ENCODE results near the gene C2orf68. TPM values are rescaled to one million over a fixed set of nuclear protein-coding genes. Genes with fewer than 3 reads are reported as not detected.

C2orf68 gene
- total and polyA plus RNA-seq, 5 donors from 2014 or later = 17.4 to 43.9 (median 18.8) TPM

GRCh38 chr2:85602476-85603234 lies 9.2 kb downstream of the C2orf68 start, which contains the start of gene TMEM150A:
Gene TMEM150A (minus strand): TSS chr2:85602698. CDS start chr2:85601948, 750 bp downstream.
- H3K9me3 Mint-ChIP-seq = no peaks in the 10 kb centered on the region
- H3K27me3 Mint-ChIP-seq = no peaks in the 10 kb centered on the region
- H3K9me3 ChIP-seq (ENCODE audit: control insufficient read depth in 2 of 2, low read length in 2 of 2) = no peaks in the 10 kb centered on the region
- ATAC-seq (ENCODE audit: low read depth in 2 of 2) = peak; percentile 97 to 98
- peak within 1 kb of the TSS; percentile 51 for H3K27ac ChIP-seq (ENCODE audit: insufficient read depth, low read length, poor library complexity, severe bottlenecking)
- peak; percentile 80 to 90 (median 84) for DNase-seq
- peaks cover 17% of the 10 kb centered on the region for H3K36me3 ChIP-seq (ENCODE audit: control insufficient read depth, insufficient read depth, low read length)
- H3K27ac Mint-ChIP-seq = peak within 1 kb of the TSS; percentile 85 to 94 (median 94)
- H3K27me3 ChIP-seq (ENCODE audit: control insufficient read depth, insufficient read depth, low read length) = no peaks in the 10 kb centered on the region
- peaks cover 5 to 61% (median 24%) of the 10 kb centered on the region in 4 donors for H3K4me1 Mint-ChIP-seq
- H3K4me3 Mint-ChIP-seq = peak within 1 kb of the TSS; percentile 91 to 96 (median 94)
- peaks cover 5% of the 10 kb centered on the region for H3K36me3 Mint-ChIP-seq
- peaks cover 30% of the 10 kb centered on the region for H3K4me1 ChIP-seq (ENCODE audit: control insufficient read depth, insufficient read depth, low read length, poor library complexity, severe bottlenecking)
- peak within 1 kb of the TSS; percentile 86 for H3K4me3 ChIP-seq (ENCODE audit: low read depth, low read length)

GRCh38 chr2:85601771-85602475 lies 9.9 kb downstream of the C2orf68 start:
- peak; percentile 1 for ATAC-seq (ENCODE audit: low read depth in 2 of 2)
- H3K27me3 ChIP-seq (ENCODE audit: control insufficient read depth, insufficient read depth, low read length) = no peaks in the 10 kb centered on the region
- H3K36me3 ChIP-seq (ENCODE audit: control insufficient read depth, insufficient read depth, low read length) = peaks cover 19% of the 10 kb centered on the region
- no peak overlapping the region for H3K4me3 ChIP-seq (ENCODE audit: low read depth, low read length)
- Mint-ChIP-seq H3K27ac (peak overlapping the region in 2 of 3 donors; percentile 82 to 85), H3K36me3 (peaks cover 3% of the 10 kb centered on the region), H3K27me3 (no peaks in the 10 kb centered on the region), H3K4me3 (peak overlapping the region; percentile 86 to 96 (median 93)), H3K4me1 (peaks cover 5 to 62% (median 25%) of the 10 kb centered on the region in 4 donors), H3K9me3 (no peaks in the 10 kb centered on the region)
- DNase-seq = peak in 1 of 3 donors; percentile 8
- peak overlapping the region; percentile 51 for H3K27ac ChIP-seq (ENCODE audit: insufficient read depth, low read length, poor library complexity, severe bottlenecking)
- H3K4me1 ChIP-seq (ENCODE audit: control insufficient read depth, insufficient read depth, low read length, poor library complexity, severe bottlenecking) = peaks cover 35% of the 10 kb centered on the region
- H3K9me3 ChIP-seq (ENCODE audit: control insufficient read depth in 2 of 2, low read length in 2 of 2) = no peaks in the 10 kb centered on the region

- Histone ChIP-seq H3K36me3 (ENCODE audit: control insufficient read depth, insufficient read depth, low read length) (peaks cover 18% of the 10 kb centered on the region), H3K27me3 (ENCODE audit: control insufficient read depth, insufficient read depth, low read length) (no peaks in the 10 kb centered on the region), H3K9me3 (ENCODE audit: control insufficient read depth in 2 of 2, low read length in 2 of 2) (no peaks in the 10 kb centered on the region), H3K4me1 (ENCODE audit: control insufficient read depth, insufficient read depth, low read length, poor library complexity, severe bottlenecking) (peaks cover 42% of the 10 kb centered on the region), H3K4me3 (ENCODE audit: low read depth, low read length) (no peak overlapping the region), H3K27ac (ENCODE audit: insufficient read depth, low read length, poor library complexity, severe bottlenecking) (peak overlapping the region; percentile 1)
- Mint-ChIP-seq H3K9me3 (no peaks in the 10 kb centered on the region), H3K4me1 (peaks cover 5 to 62% (median 29%) of the 10 kb centered on the region in 4 donors), H3K27ac (peak overlapping the region in 2 of 3 donors; percentile 82 to 85), H3K36me3 (peaks cover 3% of the 10 kb centered on the region), H3K27me3 (no peaks in the 10 kb centered on the region), H3K4me3 (peak overlapping the region; percentile 86 to 96 (median 93))
- DNase-seq = no peak
- ATAC-seq (ENCODE audit: low read depth in 2 of 2) = no peak
These were observed 10.7 kb downstream of the C2orf68 start for GRCh38 chr2:85600951-85601770.

GRCh38 chr2:85600235-85600575 lies 11.7 kb downstream of the C2orf68 start:
- no peaks in the 10 kb centered on the region for H3K9me3 ChIP-seq (ENCODE audit: control insufficient read depth in 2 of 2, low read length in 2 of 2)
- Mint-ChIP-seq H3K27me3 (no peaks in the 10 kb centered on the region), H3K27ac (peak overlapping the region in 1 of 3 donors; percentile 26), H3K9me3 (no peaks in the 10 kb centered on the region), H3K4me1 (peaks cover 5 to 62% (median 27%) of the 10 kb centered on the region in 4 donors), H3K4me3 (peak overlapping the region; percentile 61 to 96 (median 88)), H3K36me3 (peaks cover 4% of the 10 kb centered on the region)
- H3K27me3 ChIP-seq (ENCODE audit: control insufficient read depth, insufficient read depth, low read length) = no peaks in the 10 kb centered on the region
- DNase-seq (no peak), ATAC-seq (ENCODE audit: low read depth in 2 of 2) (no peak)
- H3K4me3 ChIP-seq (ENCODE audit: low read depth, low read length) = no peak overlapping the region
- peaks cover 17% of the 10 kb centered on the region for H3K36me3 ChIP-seq (ENCODE audit: control insufficient read depth, insufficient read depth, low read length)
- peaks cover 47% of the 10 kb centered on the region for H3K4me1 ChIP-seq (ENCODE audit: control insufficient read depth, insufficient read depth, low read length, poor library complexity, severe bottlenecking)
- H3K27ac ChIP-seq (ENCODE audit: insufficient read depth, low read length, poor library complexity, severe bottlenecking) = no peak overlapping the region

- Histone ChIP-seq H3K27ac (ENCODE audit: insufficient read depth, low read length, poor library complexity, severe bottlenecking) (no peak overlapping the region), H3K27me3 (ENCODE audit: control insufficient read depth, insufficient read depth, low read length) (no peaks in the 10 kb centered on the region), H3K36me3 (ENCODE audit: control insufficient read depth, insufficient read depth, low read length) (peaks cover 17% of the 10 kb centered on the region), H3K9me3 (ENCODE audit: control insufficient read depth in 2 of 2, low read length in 2 of 2) (no peaks in the 10 kb centered on the region), H3K4me3 (ENCODE audit: low read depth, low read length) (no peak overlapping the region), H3K4me1 (ENCODE audit: control insufficient read depth, insufficient read depth, low read length, poor library complexity, severe bottlenecking) (peaks cover 50% of the 10 kb centered on the region)
- DNase-seq (no peak), ATAC-seq (ENCODE audit: low read depth in 2 of 2) (no peak)
- peaks cover 4% of the 10 kb centered on the region for H3K36me3 Mint-ChIP-seq
- no peak overlapping the region for H3K27ac Mint-ChIP-seq
- peaks cover 7 to 63% (median 25%) of the 10 kb centered on the region in 4 donors for H3K4me1 Mint-ChIP-seq
- H3K4me3 Mint-ChIP-seq = peak overlapping the region in 3 of 4 donors; percentile 26 to 96 (median 63)
- no peaks in the 10 kb centered on the region for H3K27me3 Mint-ChIP-seq
- H3K9me3 Mint-ChIP-seq = no peaks in the 10 kb centered on the region
These were observed 12.2 kb downstream of the C2orf68 start for GRCh38 chr2:85599468-85600234.

- Histone ChIP-seq H3K4me1 (ENCODE audit: control insufficient read depth, insufficient read depth, low read length, poor library complexity, severe bottlenecking) (peaks cover 48% of the 10 kb centered on the region), H3K36me3 (ENCODE audit: control insufficient read depth, insufficient read depth, low read length) (peaks cover 17% of the 10 kb centered on the region), H3K4me3 (ENCODE audit: low read depth, low read length) (no peak overlapping the region), H3K9me3 (ENCODE audit: control insufficient read depth in 2 of 2, low read length in 2 of 2) (no peaks in the 10 kb centered on the region), H3K27me3 (ENCODE audit: control insufficient read depth, insufficient read depth, low read length) (no peaks in the 10 kb centered on the region), H3K27ac (ENCODE audit: insufficient read depth, low read length, poor library complexity, severe bottlenecking) (no peak overlapping the region)
- no peak for DNase-seq
- Mint-ChIP-seq H3K36me3 (peaks cover 4% of the 10 kb centered on the region), H3K27ac (peak overlapping the region in 1 of 3 donors; percentile 59), H3K9me3 (no peaks in the 10 kb centered on the region), H3K4me3 (peak overlapping the region in 1 of 4 donors; percentile 96), H3K27me3 (no peaks in the 10 kb centered on the region), H3K4me1 (peaks cover 8 to 67% (median 28%) of the 10 kb centered on the region in 4 donors)
- no peak for ATAC-seq (ENCODE audit: low read depth in 2 of 2)
These were observed 13.1 kb downstream of the C2orf68 start for GRCh38 chr2:85598594-85599340.
